H9 (cell line): Measurements from ENCODE around the gene USP40. TPM values are rescaled to one million over a fixed set of nuclear protein-coding genes. Genes with fewer than 3 reads are reported as not detected.

Experiments
- DNase-seq: peaks from one replicate; pipeline ENCODE4 v3.0.0-alpha.2; 2017
- H2AFZ ChIP-seq: one replicate; pipeline ENCODE4 v1.6.1; 2013; ENCODE audit warnings: mild to moderate bottlenecking, low read length, control low read depth, moderate library complexity
- H2AK5ac ChIP-seq: 2 replicates; pipeline ENCODE4 v1.6.1; 2013; ENCODE audit warnings: low read length, control low read depth, mixed read lengths; ENCODE audit not compliant: insufficient read length
- H2BK120ac ChIP-seq: one replicate; pipeline ENCODE4 v1.6.1; 2013; ENCODE audit warnings: low read depth, mild to moderate bottlenecking, low read length, control low read depth, inconsistent platforms; ENCODE audit not compliant: poor library complexity, severe bottlenecking
- H2BK12ac ChIP-seq: 2 replicates; pipeline ENCODE4 v1.6.1; 2013; ENCODE audit warnings: low read length, control low read depth, mixed read lengths, low read depth; ENCODE audit not compliant: insufficient read length
- H2BK15ac ChIP-seq: 2 replicates; pipeline ENCODE4 v1.6.1; 2013; ENCODE audit warnings: low read depth, low read length, control low read depth
- H2BK20ac ChIP-seq: one replicate; pipeline ENCODE4 v1.6.1; 2013; ENCODE audit warnings: low read depth, mild to moderate bottlenecking, low read length, control low read depth, inconsistent platforms; ENCODE audit not compliant: poor library complexity, severe bottlenecking
- H2BK5ac ChIP-seq: 2 replicates; pipeline ENCODE4 v1.6.1; 2013; ENCODE audit warnings: low read length, control low read depth, mixed read lengths; ENCODE audit not compliant: insufficient read length
- H3K14ac ChIP-seq: 2 replicates; pipeline ENCODE4 v1.6.1; 2013; ENCODE audit warnings: low read length, control low read depth; ENCODE audit not compliant: insufficient read depth
- H3K18ac ChIP-seq: 2 replicates; pipeline ENCODE4 v1.6.1; 2013; ENCODE audit warnings: low read depth, mild to moderate bottlenecking, mixed read lengths, low read length, control low read depth; ENCODE audit not compliant: insufficient read length
- H3K23ac ChIP-seq: 2 replicates; pipeline ENCODE4 v1.6.1; 2013; ENCODE audit warnings: low read length, control low read depth, mixed read lengths, low read depth; ENCODE audit not compliant: insufficient read length
- H3K23me2 ChIP-seq: 2 replicates; pipeline ENCODE4 v1.6.1; 2013; ENCODE audit warnings: low read depth, mild to moderate bottlenecking, mixed read lengths, low read length, control low read depth; ENCODE audit not compliant: insufficient read length, poor library complexity, severe bottlenecking
- H3K27ac ChIP-seq: 2 replicates; pipeline ENCODE4 v1.5.1; 2013; ENCODE audit warnings: low read length, control low read depth, mixed read lengths, low read depth; ENCODE audit not compliant: insufficient read length
- H3K27me3 ChIP-seq: 2 replicates; pipeline ENCODE4 v1.6.1; 2013; ENCODE audit warnings: low read length, control low read depth, inconsistent platforms; ENCODE audit not compliant: insufficient read depth
- H3K4ac ChIP-seq: 2 replicates; pipeline ENCODE4 v1.6.1; 2013; ENCODE audit warnings: low read depth, mild to moderate bottlenecking, control low read depth, inconsistent platforms, low read length, moderate library complexity
- H3K4me1 ChIP-seq: 2 replicates; pipeline ENCODE4 v1.6.1; 2013; ENCODE audit warnings: low read length, control low read depth, inconsistent platforms; ENCODE audit not compliant: insufficient read depth
- H3K4me2 ChIP-seq: 2 replicates; pipeline ENCODE4 v1.6.1; 2013; ENCODE audit warnings: low read length, control low read depth, mixed read lengths; ENCODE audit not compliant: insufficient read length, insufficient read depth
- H3K56ac ChIP-seq: 2 replicates; pipeline ENCODE4 v1.6.1; 2013; ENCODE audit warnings: low read depth, mild to moderate bottlenecking, mixed read lengths, low read length, control low read depth; ENCODE audit not compliant: insufficient read length
- H3K79me1 ChIP-seq: 2 replicates; pipeline ENCODE4 v1.6.1; 2013; ENCODE audit warnings: low read depth, mild to moderate bottlenecking, moderate library complexity, low read length, control low read depth, inconsistent platforms; ENCODE audit not compliant: insufficient read depth, poor library complexity, severe bottlenecking
- H3K79me2 ChIP-seq: 2 replicates; pipeline ENCODE4 v1.6.1; 2013; ENCODE audit warnings: low read length, control low read depth, inconsistent platforms; ENCODE audit not compliant: insufficient read depth
- H3K9ac ChIP-seq: 2 replicates; pipeline ENCODE4 v1.6.1; 2013; ENCODE audit warnings: low read length, control low read depth, mixed read lengths; ENCODE audit not compliant: insufficient read length; ENCODE audit errors: extremely low read depth
- H3K9me3 ChIP-seq: one replicate; pipeline ENCODE4 v1.6.1; 2013; ENCODE audit warnings: low read depth, low read length, inconsistent platforms; ENCODE audit not compliant: control insufficient read depth
- H3T11ph ChIP-seq: one replicate; pipeline ENCODE4 v1.6.1; 2013; ENCODE audit warnings: mild to moderate bottlenecking, low read length, control low read depth, inconsistent platforms
- H4K20me1 ChIP-seq: one replicate; pipeline ENCODE4 v1.6.1; 2013; ENCODE audit not compliant: control insufficient read depth, insufficient read length, insufficient read depth
- H4K5ac ChIP-seq: 2 replicates; pipeline ENCODE4 v1.6.1; 2013; ENCODE audit warnings: low read depth, mild to moderate bottlenecking, mixed read lengths, low read length, control low read depth; ENCODE audit not compliant: insufficient read length
- H4K8ac ChIP-seq: replicated peaks from 2 replicates; pipeline ENCODE4 v1.6.1; 2013; ENCODE audit warnings: low read length, control low read depth, mixed read lengths, low read depth; ENCODE audit not compliant: insufficient read length
- H4K91ac ChIP-seq: 2 replicates; pipeline ENCODE4 v1.6.1; 2013; ENCODE audit warnings: low read depth, mild to moderate bottlenecking, moderate library complexity, mixed read lengths, low read length, control low read depth; ENCODE audit not compliant: insufficient read length
- H3K27ac Mint-ChIP-seq, 3 experiments: 2 replicates in 2 of 3; 3 replicates in 1 of 3; pipeline ENCODE4 v1.8.0; 2020 to 2021; ENCODE audit warnings: mixed read lengths in 3 of 3, mild to moderate bottlenecking in 1 of 3, moderate library complexity in 1 of 3
- H3K27me3 Mint-ChIP-seq: 2 replicates; pipeline ENCODE4 v1.8.0; 2021; ENCODE audit warnings: low read depth, mild to moderate bottlenecking, moderate library complexity, mixed read lengths
- H3K36me3 Mint-ChIP-seq, 3 experiments: 2 replicates in 2 of 3; 3 replicates in 1 of 3; pipeline ENCODE4 v1.8.0; 2020 to 2021; ENCODE audit warnings: low read depth in 3 of 3, mixed read lengths in 3 of 3; ENCODE audit not compliant: insufficient read depth in 1 of 3
- H3K4me1 Mint-ChIP-seq, 2 experiments: 2 replicates each; pipeline ENCODE4 v1.8.0; 2020; ENCODE audit warnings: mixed read lengths in 2 of 2
- H3K4me3 Mint-ChIP-seq, 2 experiments: 2 replicates in 1 of 2; 3 replicates in 1 of 2; pipeline ENCODE4 v1.8.0; 2020 to 2021; ENCODE audit warnings: mild to moderate bottlenecking in 2 of 2, mixed read lengths in 2 of 2, moderate library complexity in 1 of 2
- H3K9me3 Mint-ChIP-seq, 2 experiments: 2 replicates in 1 of 2; 3 replicates in 1 of 2; pipeline ENCODE4 v1.8.0; 2020; ENCODE audit warnings: mild to moderate bottlenecking in 2 of 2, mixed read lengths in 2 of 2, moderate library complexity in 1 of 2
- WGBS: extraction: QIAGEN DNeasy Blood & Tissue Kit; methylation state at CpG from one replicate; pipeline ENCODE4 v1.1.7; 2013; ENCODE audit warnings: missing lambda C conversion rate, low lambda C conversion rate, mixed read lengths; ENCODE audit not compliant: insufficient read length; ENCODE audit errors: extremely low coverage; 5-methylcytosine and 5-hydroxymethylcytosine counted together
- total RNA-seq: library from RNA; stranded (reverse); gene quantifications from 2 replicates; pipeline ENCODE4 v1.2.1, GENCODE V29; 2021
- TF ChIP-seq, protein P1 (sequence below): fragments of 200-600 bp; sonication (generic); conservative IDR thresholded peaks from 3 replicates; pipeline ENCODE4 v1.8.0; 2021; ENCODE audit warnings: antibody characterized with exemption, mild to moderate bottlenecking

USP40 gene
- total RNA-seq, 1 experiment from 2014 or later, result 7.5 TPM

DNA sequence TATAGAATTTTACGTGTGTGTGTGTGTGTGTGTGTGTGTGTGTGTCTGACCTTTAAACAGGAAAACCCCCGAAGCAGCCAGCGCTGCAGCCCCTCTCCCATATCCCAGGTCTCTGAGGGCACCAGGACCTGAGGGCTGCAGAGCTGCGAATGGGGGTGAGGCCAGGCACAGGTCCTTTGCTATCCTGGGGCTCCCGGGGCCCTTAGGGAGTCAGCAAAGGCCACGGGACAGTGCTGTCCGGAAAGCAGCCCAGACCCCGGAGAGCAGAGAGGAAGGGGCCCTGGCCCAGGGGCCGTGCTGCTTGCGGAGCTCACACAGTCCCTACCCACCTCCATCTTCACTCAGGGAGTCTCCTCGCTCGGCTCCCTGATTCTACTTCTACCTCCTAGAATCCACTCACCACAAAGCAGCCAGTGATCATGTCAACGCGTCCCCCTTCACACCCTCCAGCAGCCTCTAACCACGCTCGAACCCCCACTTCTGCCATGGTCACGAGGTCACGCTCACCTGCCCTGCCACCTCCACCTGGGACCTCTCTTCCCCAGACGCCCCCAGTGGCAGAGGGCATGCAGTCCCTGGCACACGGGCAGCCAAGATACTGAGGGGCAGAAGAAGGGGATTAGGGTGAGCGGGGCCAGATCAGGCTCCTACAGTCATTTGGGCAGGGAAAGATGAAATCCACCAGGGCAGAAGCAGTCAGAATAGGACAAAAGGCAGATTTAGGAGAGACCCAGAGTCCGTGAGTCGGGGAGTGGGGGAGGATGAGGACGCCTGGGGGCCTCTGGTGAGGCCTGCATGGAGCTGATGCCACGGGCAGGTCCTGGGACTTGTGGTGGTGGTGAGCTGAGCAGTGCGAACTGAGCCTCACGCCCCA, 86.7 kb downstream of the USP40 start:
- no peaks in the 10 kb centered on the region for H3K4me1 Mint-ChIP-seq
- no peak overlapping the region for H4K91ac ChIP-seq
- H2BK5ac ChIP-seq, result no peak overlapping the region
- no peaks in the 10 kb centered on the region for H3K4me1 ChIP-seq
- no peak overlapping the region for H3K27ac ChIP-seq
- H3K23me2 ChIP-seq, result no peaks in the 10 kb centered on the region
- no peak overlapping the region for H3K23ac ChIP-seq
- no peak overlapping the region for H2BK120ac ChIP-seq
- TF ChIP-seq, protein P1, sequence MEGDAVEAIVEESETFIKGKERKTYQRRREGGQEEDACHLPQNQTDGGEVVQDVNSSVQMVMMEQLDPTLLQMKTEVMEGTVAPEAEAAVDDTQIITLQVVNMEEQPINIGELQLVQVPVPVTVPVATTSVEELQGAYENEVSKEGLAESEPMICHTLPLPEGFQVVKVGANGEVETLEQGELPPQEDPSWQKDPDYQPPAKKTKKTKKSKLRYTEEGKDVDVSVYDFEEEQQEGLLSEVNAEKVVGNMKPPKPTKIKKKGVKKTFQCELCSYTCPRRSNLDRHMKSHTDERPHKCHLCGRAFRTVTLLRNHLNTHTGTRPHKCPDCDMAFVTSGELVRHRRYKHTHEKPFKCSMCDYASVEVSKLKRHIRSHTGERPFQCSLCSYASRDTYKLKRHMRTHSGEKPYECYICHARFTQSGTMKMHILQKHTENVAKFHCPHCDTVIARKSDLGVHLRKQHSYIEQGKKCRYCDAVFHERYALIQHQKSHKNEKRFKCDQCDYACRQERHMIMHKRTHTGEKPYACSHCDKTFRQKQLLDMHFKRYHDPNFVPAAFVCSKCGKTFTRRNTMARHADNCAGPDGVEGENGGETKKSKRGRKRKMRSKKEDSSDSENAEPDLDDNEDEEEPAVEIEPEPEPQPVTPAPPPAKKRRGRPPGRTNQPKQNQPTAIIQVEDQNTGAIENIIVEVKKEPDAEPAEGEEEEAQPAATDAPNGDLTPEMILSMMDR, result 0 out of 3 replicates have a peak, but pooled peaks have one; percentile 12
- no peaks in the 10 kb centered on the region for H3K9me3 ChIP-seq
- peaks cover 2% of the 10 kb centered on the region for H4K20me1 ChIP-seq
- no peaks in the 10 kb centered on the region for H3K27me3 Mint-ChIP-seq
- H3K4ac ChIP-seq, result no peak overlapping the region
- no peak overlapping the region for H3K56ac ChIP-seq
- no peak overlapping the region for H2BK20ac ChIP-seq
- H3K27me3 ChIP-seq, result no peaks in the 10 kb centered on the region
- H2BK15ac ChIP-seq, result no peak overlapping the region
- WGBS, result no CpG with 5 or more reads among the region's 27 CpGs
- H3K4me2 ChIP-seq, result no peak overlapping the region
- no peaks in the 10 kb centered on the region for H3K79me1 ChIP-seq
- H3K18ac ChIP-seq, result no peak overlapping the region
- peaks cover 21 to 37% (median 26%) of the 10 kb centered on the region in 3 experiments for H3K36me3 Mint-ChIP-seq
- no peak overlapping the region for H3K14ac ChIP-seq
- no peak overlapping the region for H3T11ph ChIP-seq
- H4K8ac ChIP-seq, result no peak overlapping the region
- H2AK5ac ChIP-seq, result no peak overlapping the region
- peaks cover 12 to 19% of the 10 kb centered on the region in 2 experiments for H3K9me3 Mint-ChIP-seq
- no peak overlapping the region for H3K9ac ChIP-seq
- peak overlapping the region in 1 of 3 experiments; percentile 41; a peak in 2 of 7 replicates for H3K27ac Mint-ChIP-seq
- H2BK12ac ChIP-seq, result no peak overlapping the region
- H2AFZ ChIP-seq, result no peak overlapping the region
- H4K5ac ChIP-seq, result no peak overlapping the region
- H3K79me2 ChIP-seq, result no peaks in the 10 kb centered on the region
- DNase-seq, result no peak
- no peak overlapping the region for H3K4me3 Mint-ChIP-seq
